Body of pancreas (tissue), 4 donors: ENCODE data around the gene RHBDL1. TPM values are rescaled to one million over a fixed set of nuclear protein-coding genes. Genes with fewer than 3 reads are reported as not detected.

Experiments used
- ATAC-seq: fragments of 150-250 bp; one replicate; pipeline ENCODE4 v1.9.1; 2016
- DNase-seq, 4 donors: peaks; one replicate each; pipeline ENCODE4 v3.0.0-alpha.2; 2019
- H3K27ac ChIP-seq, 4 donors: fragments of 200-600 bp; sonication (generic); 1 replicate in 3 of 4; 2 replicates in 1 of 4; pipeline versions ENCODE4 v1.5.1 to v1.6.1; 2016 to 2019; ENCODE audit warnings: mild to moderate bottlenecking in 1 of 4, mixed read lengths in 1 of 4, moderate library complexity in 1 of 4
- H3K27me3 ChIP-seq, 2 donors: fragments of 200-600 bp; sonication (generic); one replicate each; pipeline ENCODE4 v1.6.0; 2016; ENCODE audit warnings: mild to moderate bottlenecking in 1 of 2
- H3K36me3 ChIP-seq, 2 donors: fragments of 200-600 bp; sonication (generic); replicated peaks in 1 of 2; 2 replicates each; pipeline ENCODE4 v1.5.1; 2016; ENCODE audit warnings: low read depth in 2 of 2; ENCODE audit not compliant: insufficient read depth in 1 of 2
- H3K4me1 ChIP-seq: fragments of 200-600 bp; sonication (generic); one replicate; pipeline ENCODE4 v1.6.0; 2016
- H3K4me3 ChIP-seq, 2 donors: fragments of 200-600 bp; sonication (generic); 1 replicate in 1 of 2; 2 replicates in 1 of 2; pipeline ENCODE4 v1.5.1; 2016 to 2019
- H3K9me3 ChIP-seq, 3 donors: fragments of 200-600 bp; sonication (generic); 1 replicate in 2 of 3; 2 replicates in 1 of 3; pipeline ENCODE4 v1.5.1; 2016
- POLR2A ChIP-seq, 3 donors: fragments of 450-650 bp; IDR thresholded peaks; one replicate each; pipeline ENCODE4 v1.6.1; 2016; ENCODE audit warnings: antibody characterized with exemption in 3 of 3, mild to moderate bottlenecking in 2 of 3
- WGBS, 2 donors: methylation state at CpG; one replicate each; pipeline ENCODE4 v1.1.5; 2017; 5-methylcytosine and 5-hydroxymethylcytosine counted together
- intact Hi-C: fragments of 100-400 bp; cut with DNase I; formaldehyde crosslinking; loops from one replicate; pipeline ENCODE4 v1.15.1; 2023
- total RNA-seq, 2 donors: library from RNA; depleted of rRNA; stranded (reverse); fragments of >200 nt; gene quantifications; one replicate each; pipeline ENCODE4 v1.1.0, GENCODE V29; 2016
- TF ChIP-seq, protein P1 (sequence below), 7 experiments: fragments of 450-650 bp in 4 of 7; fragments of 200-600 bp in 3 of 7; sonication (generic) in 3 of 7; IDR thresholded peaks; one replicate each; pipeline ENCODE4 v1.5.1; 2016 to 2019; ENCODE audit warnings: antibody characterized with exemption in 7 of 7

The RHBDL1 gene
- total RNA-seq, 2 donors from 2014 or later, result 1.8 to 4.3 TPM

DNA sequence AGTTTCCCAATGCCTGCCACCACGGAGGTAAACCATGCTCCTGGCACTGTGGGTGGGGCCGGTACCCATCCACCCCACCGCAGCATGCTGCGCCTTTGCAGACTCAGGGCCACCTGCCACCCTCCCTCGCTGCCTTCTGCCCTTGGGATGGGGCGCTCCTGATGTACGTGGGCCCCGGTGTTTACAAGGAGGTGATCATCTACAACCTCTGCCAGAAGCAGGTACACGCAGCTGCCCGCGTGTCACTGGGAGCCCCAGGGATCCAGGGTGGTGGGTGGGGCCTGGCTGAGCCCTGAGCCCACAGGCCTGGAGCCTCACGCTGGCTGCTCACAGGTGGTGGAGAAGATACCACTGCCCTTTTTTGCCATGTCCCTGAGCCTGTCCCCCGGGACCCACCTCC is 8.9 kb upstream of the RHBDL1 start:
- Histone ChIP-seq H3K9me3 (no peaks in the 10 kb centered on the region), H3K27ac (no peak overlapping the region), H3K36me3 (peaks cover 0 to 10% of the 10 kb centered on the region in 2 donors), H3K4me3 (no peak overlapping the region), H3K4me1 (peaks cover 28% of the 10 kb centered on the region), H3K27me3 (no peaks in the 10 kb centered on the region)
- no peak for TF ChIP-seq POLR2A (IDR thresholded peaks at IDR 0.05)
- TF ChIP-seq, protein P1, sequence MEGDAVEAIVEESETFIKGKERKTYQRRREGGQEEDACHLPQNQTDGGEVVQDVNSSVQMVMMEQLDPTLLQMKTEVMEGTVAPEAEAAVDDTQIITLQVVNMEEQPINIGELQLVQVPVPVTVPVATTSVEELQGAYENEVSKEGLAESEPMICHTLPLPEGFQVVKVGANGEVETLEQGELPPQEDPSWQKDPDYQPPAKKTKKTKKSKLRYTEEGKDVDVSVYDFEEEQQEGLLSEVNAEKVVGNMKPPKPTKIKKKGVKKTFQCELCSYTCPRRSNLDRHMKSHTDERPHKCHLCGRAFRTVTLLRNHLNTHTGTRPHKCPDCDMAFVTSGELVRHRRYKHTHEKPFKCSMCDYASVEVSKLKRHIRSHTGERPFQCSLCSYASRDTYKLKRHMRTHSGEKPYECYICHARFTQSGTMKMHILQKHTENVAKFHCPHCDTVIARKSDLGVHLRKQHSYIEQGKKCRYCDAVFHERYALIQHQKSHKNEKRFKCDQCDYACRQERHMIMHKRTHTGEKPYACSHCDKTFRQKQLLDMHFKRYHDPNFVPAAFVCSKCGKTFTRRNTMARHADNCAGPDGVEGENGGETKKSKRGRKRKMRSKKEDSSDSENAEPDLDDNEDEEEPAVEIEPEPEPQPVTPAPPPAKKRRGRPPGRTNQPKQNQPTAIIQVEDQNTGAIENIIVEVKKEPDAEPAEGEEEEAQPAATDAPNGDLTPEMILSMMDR (IDR thresholded peaks at IDR 0.05), result no peak
- no peak for DNase-seq
- no peak for ATAC-seq
- WGBS, 2 donors, result 85 to 94% methylated on average over 5 to 10 of the region's 13 CpGs
- intact Hi-C loops, result no loop called here

- ATAC-seq (peak; percentile 2), DNase-seq (peak in 1 of 4 donors; percentile 36)
- peak overlapping the region in 3 of 4 donors; percentile 57 to 80 (median 75) for H3K27ac ChIP-seq
- H3K4me3 ChIP-seq, result no peak overlapping the region
- H3K27me3 ChIP-seq, result no peaks in the 10 kb centered on the region
- 73 to 77% methylated on average over 16 to 22 of the region's 22 CpGs for WGBS, 2 donors
- H3K9me3 ChIP-seq, result no peaks in the 10 kb centered on the region
- peaks cover 0 to 14% of the 10 kb centered on the region in 2 donors for H3K36me3 ChIP-seq
- H3K4me1 ChIP-seq, result peaks cover 23% of the 10 kb centered on the region
- TF ChIP-seq POLR2A (IDR thresholded peaks at IDR 0.05), result no peak
- TF ChIP-seq, protein P1 (IDR thresholded peaks at IDR 0.05), result no peak
- intact Hi-C loops, result no loop called here
Observed at GRCh38 chr16:667113-667779, 8.2 kb upstream of the RHBDL1 start.

- H3K4me1 ChIP-seq, result peaks cover 23% of the 10 kb centered on the region
- TF ChIP-seq, protein P1 (IDR thresholded peaks at IDR 0.05), result peak; percentile 56 to 99 (median 92)
- TF ChIP-seq POLR2A (IDR thresholded peaks at IDR 0.05), result peak in 2 of 3 donors; percentile 56 to 76
- H3K36me3 ChIP-seq, result peaks cover 0 to 21% of the 10 kb centered on the region in 2 donors
- peak within 1 kb of the TSS; percentile 42 to 80 (median 66) for H3K27ac ChIP-seq
- no peaks in the 10 kb centered on the region for H3K27me3 ChIP-seq
- DNase-seq (peak; percentile 93 to 94 (median 94)), ATAC-seq (peak; percentile 97)
- intact Hi-C loops, result no loop called here
- 0% methylated on average over 13 to 68 of the region's 78 CpGs for WGBS, 2 donors
- H3K4me3 ChIP-seq, result peak within 1 kb of the TSS; percentile 70 to 73
- no peaks in the 10 kb centered on the region for H3K9me3 ChIP-seq
Observed at GRCh38 chr16:667780-668518, 7.5 kb upstream of the RHBDL1 start, which contains the start of gene RHOT2. Gene RHOT2 (plus strand): TSS chr16:668132. CDS start chr16:668200, 68 bp downstream.

DNA sequence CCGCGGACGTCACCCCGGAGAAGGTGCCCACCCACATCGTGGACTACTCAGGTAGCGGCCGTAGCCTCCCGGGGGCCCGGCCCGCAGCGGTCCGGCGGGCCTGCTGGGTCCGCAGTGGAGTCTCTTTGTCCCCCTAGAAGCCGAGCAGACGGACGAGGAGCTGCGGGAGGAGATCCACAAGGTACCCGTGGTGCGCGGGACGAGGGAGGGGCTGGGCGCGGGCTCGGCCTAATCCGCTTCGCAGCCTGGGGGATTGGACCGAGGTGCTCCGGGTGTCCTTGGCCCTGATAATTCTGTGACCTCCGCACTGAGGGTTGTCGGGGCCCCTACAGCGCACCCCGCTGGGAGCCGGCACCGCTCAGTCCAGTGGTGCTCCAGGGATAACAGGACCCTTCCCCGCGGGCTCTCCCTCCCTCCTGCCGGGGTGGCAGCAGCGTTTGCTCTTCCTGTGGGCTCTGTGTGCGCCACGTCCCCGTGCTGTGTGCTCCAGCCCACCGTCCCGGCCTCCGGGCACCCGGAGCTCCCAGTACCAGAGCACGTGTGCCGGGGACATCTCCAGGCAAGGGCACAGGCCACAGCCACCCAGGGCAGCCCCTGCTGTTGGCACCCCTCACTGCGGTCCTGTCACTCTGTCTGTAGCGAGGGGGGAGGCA is 6.8 kb upstream of the RHBDL1 start:
- peak overlapping the region; percentile 42 to 80 (median 66) for H3K27ac ChIP-seq
- no peak for ATAC-seq

More for the DNA sequence above, 6.8 kb upstream of the RHBDL1 start:
- H3K4me3 ChIP-seq, result peak overlapping the region; percentile 70 to 73
- 5% methylated on average over 48 of the region's 50 CpGs; no CpG with 5 or more reads in 1 of the 2 donors for WGBS, 2 donors
- no peak for DNase-seq
- intact Hi-C loops, result no loop called here
- no peaks in the 10 kb centered on the region for H3K27me3 ChIP-seq
- peaks cover 0 to 21% of the 10 kb centered on the region in 2 donors for H3K36me3 ChIP-seq
- peaks cover 23% of the 10 kb centered on the region for H3K4me1 ChIP-seq
- TF ChIP-seq, protein P1 (IDR thresholded peaks at IDR 0.05), result no peak
- no peak for TF ChIP-seq POLR2A (IDR thresholded peaks at IDR 0.05)
- no peaks in the 10 kb centered on the region for H3K9me3 ChIP-seq
